Measurements from ENCODE around the gene HNRNPH1.

HNRNPH1 gene

GRCh38 chr5:179610903-179611265, 12.6 kb downstream of the HNRNPH1 start:
- Histone ChIP-seq H3K4me2 (ENCODE audit: low read length) (no peak overlapping the region), H3K79me2 (peaks cover 4% of the 10 kb centered on the region), H3K9me3 (ENCODE audit: control insufficient read depth, low read length) (no peaks in the 10 kb centered on the region), H3K36me3 (ENCODE audit: control insufficient read depth, insufficient read depth, low read length) (no peaks in the 10 kb centered on the region), H3K9ac (no peak overlapping the region), H3K27me3 (ENCODE audit: control insufficient read depth, insufficient read depth, low read length) (no peaks in the 10 kb centered on the region), H3K4me1 (peaks cover 43% of the 10 kb centered on the region), H2AFZ (no peak overlapping the region), H3K27ac (no peak overlapping the region), H3K4me3 (ENCODE audit: low read depth, low read length) (no peak overlapping the region)
- no peak for TF ChIP-seq CTCF (IDR thresholded peaks at IDR 0.05)

GRCh38 chr5:179610109-179610902, 13.2 kb downstream of the HNRNPH1 start:
- Histone ChIP-seq H3K79me2 (peaks cover 4% of the 10 kb centered on the region), H3K27me3 (ENCODE audit: control insufficient read depth, insufficient read depth, low read length) (no peaks in the 10 kb centered on the region), H3K27ac (peak overlapping the region; percentile 26), H3K4me3 (ENCODE audit: low read depth, low read length) (no peak overlapping the region), H3K4me1 (peaks cover 39% of the 10 kb centered on the region), H3K9ac (no peak overlapping the region), H3K36me3 (ENCODE audit: control insufficient read depth, insufficient read depth, low read length) (no peaks in the 10 kb centered on the region), H3K4me2 (ENCODE audit: low read length) (no peak overlapping the region), H3K9me3 (ENCODE audit: control insufficient read depth, low read length) (no peaks in the 10 kb centered on the region), H2AFZ (no peak overlapping the region)
- no peak for TF ChIP-seq CTCF (IDR thresholded peaks at IDR 0.05)

GRCh38 chr5:179609834-179610108, 13.7 kb downstream of the HNRNPH1 start:
- H3K4me3 ChIP-seq (ENCODE audit: low read depth, low read length): no peak overlapping the region
- no peaks in the 10 kb centered on the region for H3K36me3 ChIP-seq (ENCODE audit: control insufficient read depth, insufficient read depth, low read length)
- peaks cover 39% of the 10 kb centered on the region for H3K4me1 ChIP-seq
- no peak for TF ChIP-seq CTCF (IDR thresholded peaks at IDR 0.05)
- H3K9me3 ChIP-seq (ENCODE audit: control insufficient read depth, low read length): no peaks in the 10 kb centered on the region
- no peak overlapping the region for H3K9ac ChIP-seq
- no peaks in the 10 kb centered on the region for H3K27me3 ChIP-seq (ENCODE audit: control insufficient read depth, insufficient read depth, low read length)
- peak overlapping the region; percentile 26 for H3K27ac ChIP-seq
- no peak overlapping the region for H2AFZ ChIP-seq
- peaks cover 4% of the 10 kb centered on the region for H3K79me2 ChIP-seq
- H3K4me2 ChIP-seq (ENCODE audit: low read length): no peak overlapping the region

- Histone ChIP-seq H3K79me2 (peaks cover 4% of the 10 kb centered on the region), H3K4me3 (ENCODE audit: low read depth, low read length) (no peak overlapping the region), H3K9me3 (ENCODE audit: control insufficient read depth, low read length) (no peaks in the 10 kb centered on the region), H3K4me1 (peaks cover 31% of the 10 kb centered on the region), H3K27me3 (ENCODE audit: control insufficient read depth, insufficient read depth, low read length) (no peaks in the 10 kb centered on the region), H3K36me3 (ENCODE audit: control insufficient read depth, insufficient read depth, low read length) (no peaks in the 10 kb centered on the region), H2AFZ (no peak overlapping the region), H3K9ac (no peak overlapping the region), H3K27ac (peak overlapping the region; percentile 9), H3K4me2 (ENCODE audit: low read length) (no peak overlapping the region)
- TF ChIP-seq CTCF (IDR thresholded peaks at IDR 0.05): no peak
Observed at GRCh38 chr5:179608131-179608581, 15.3 kb downstream of the HNRNPH1 start.

All from parathyroid adenoma (tissue), 2 donors.